GM10847 (cell line): Measurements from ENCODE around the gene SEC16A.

Experiments
- POLR2A ChIP-seq: IDR thresholded peaks from 2 replicates; pipeline ENCODE4 v1.6.1; 2011; ENCODE audit not compliant: insufficient read length; ENCODE audit errors: extremely low read depth

SEC16A gene

GRCh38 chr9:136487672-136488071, 4.8 kb upstream of the SEC16A start:
- no peak for TF ChIP-seq POLR2A

DNA sequence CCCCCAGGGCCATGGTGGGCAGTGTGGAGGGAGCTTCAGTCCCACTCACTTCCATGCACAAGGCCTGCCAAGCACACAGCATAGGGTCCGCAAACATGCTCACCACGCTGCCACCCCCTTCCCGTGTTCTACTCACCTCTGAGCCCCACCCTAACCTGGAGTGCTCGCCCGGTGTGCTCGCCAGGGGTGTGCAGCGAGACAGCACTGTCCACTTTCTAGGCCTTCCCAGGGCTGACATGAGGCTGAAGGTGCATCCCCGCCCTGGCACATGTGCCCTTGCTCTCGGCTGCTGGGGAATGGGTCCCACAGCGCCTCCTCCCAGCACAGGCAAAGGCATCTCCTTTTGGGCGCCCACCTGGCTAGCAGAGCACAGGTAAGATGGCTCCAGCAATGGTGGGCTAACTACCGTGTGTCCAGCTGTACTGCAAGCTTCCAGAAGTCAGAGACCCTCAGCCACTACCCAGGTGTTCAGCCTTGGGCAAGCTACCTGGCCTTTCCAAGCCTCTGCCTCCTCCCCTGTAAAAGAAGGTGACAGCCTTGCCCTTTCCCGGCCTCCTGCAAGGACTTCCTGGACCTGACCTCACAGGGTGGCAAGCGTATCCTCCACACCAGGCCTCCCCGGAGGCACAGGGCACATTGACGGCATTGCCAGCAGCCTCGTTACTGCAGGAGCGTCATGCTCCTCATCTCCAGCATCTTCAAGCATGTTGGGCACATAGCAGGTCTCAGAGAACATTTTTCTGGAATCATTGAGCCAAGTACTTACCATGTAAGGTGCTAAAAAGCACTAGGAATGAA, 4.2 kb upstream of the SEC16A start:
- TF ChIP-seq POLR2A, result no peak

GRCh38 chr9:136486131-136486530, 3.3 kb upstream of the SEC16A start:
- TF ChIP-seq POLR2A, result no peak

DNA sequence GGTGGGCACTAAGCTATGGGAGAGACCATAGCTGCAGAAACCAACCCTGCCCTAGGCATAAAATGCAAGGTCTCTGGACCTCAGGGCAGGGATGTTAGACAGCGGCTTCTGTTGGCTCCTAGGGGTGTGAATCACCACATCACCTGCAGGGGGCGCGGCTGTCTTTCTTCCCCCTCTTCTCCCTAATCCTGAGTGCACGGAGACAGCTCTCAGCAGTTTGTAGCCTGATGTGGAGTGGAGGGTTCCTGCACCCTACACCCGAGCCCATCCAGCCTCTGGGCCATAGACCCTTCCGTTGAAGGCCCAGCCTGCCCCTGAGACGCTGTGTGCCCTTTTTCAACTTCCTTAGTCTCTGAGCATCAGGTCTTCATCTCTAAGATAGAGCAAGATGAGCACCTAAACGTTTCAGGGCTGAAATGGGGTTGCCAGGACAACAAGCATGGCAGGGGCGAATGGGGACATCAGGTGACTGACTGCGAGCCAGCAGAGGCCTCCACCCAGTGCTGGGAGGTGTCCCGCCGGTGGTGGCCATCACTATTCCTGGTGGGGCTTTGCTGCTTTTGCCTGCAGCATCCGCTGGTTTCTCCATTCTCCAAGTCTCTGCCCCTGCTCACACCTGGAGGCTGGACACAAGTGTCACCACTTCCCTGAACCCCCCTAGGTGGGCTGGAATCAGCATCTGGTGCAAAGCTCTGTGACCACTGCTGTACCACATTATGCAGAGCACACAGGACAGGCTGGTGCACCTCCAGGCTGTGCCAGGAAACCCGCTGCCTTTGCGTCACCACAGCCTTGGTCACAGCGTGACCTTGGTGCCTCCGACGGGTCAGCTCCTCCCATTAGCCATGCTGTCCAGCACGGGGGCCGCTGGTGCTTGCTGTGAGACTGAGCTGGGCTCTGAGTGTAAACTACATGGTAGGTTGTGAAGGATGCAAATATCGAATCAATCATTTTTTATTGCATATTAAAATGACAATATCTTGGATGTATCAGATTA, 2.5 kb upstream of the SEC16A start:
- no peak for TF ChIP-seq POLR2A

DNA sequence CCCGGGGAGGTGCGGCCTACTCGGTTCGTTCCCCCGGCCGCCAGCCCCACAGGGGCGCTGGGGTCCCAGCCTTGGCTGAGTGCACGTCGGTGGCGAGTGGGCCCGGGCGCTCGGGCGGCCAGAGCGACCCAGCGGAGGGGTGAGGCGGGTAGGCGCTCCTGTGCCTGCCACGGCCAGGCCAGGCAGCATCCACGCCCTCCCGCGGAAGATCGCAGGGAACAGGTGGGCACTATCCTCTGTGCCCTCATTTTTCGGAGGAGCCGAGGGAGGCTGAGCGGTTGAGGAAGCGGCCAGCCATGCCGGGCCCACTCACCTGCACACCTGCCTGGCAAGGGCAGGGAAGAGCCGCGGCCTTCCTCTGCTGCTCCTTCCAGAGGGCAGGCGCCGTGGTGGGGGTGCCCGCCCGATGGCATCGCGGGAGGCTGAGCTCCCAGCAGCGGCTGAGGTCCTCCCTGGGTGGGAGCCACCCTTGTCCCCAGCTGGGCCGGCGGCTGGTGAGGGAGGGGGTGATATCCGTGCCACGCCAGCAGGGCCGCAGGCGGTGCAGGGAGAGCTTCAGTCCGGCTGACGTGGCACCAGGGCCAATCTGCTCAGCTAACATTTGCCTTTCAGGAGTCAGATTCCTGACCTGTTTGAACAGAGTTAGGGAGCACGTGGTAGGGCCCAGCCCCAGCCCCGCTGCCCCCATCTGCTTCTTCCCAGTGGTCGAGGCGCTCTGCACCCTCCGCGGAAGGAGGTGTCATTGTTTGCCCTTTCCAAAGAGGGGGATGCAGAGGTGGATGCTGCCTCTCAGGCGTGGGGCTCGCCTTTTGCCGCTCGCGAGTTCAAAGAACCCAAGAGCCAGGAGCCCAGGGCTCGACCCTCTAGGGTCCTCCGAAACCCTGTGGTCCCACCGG, 1.6 kb upstream of the SEC16A start:
- TF ChIP-seq POLR2A, result no peak

DNA sequence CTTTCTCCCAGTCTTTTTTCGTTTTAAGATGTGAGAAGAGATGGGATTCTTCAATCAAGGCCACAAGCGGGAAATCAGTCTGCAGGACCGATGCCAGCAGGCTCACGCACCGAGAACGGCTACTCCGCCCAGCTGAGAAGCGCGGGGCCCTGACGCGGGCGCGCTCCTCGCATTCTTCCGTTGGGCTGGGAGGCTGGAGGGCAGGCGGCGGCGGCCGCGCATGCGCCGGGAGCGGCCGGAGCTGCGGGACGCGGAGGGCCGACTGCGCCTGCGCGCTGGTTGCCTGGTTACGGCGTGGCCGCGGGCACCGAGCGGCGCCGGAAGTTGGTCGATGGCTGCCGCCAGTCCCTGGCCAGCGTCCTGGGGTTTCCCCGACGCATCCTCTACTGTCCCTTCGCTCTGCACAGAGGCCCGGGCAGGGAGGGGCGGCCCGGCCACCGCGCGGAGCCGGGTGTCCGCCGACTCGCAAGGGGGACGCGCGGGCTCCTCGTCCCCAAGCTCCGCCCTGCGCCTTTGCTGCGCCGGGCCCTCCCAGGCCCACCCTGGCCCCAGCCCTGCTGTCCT, 831 bp upstream of the SEC16A start:
- peak; percentile 45 for TF ChIP-seq POLR2A

DNA sequence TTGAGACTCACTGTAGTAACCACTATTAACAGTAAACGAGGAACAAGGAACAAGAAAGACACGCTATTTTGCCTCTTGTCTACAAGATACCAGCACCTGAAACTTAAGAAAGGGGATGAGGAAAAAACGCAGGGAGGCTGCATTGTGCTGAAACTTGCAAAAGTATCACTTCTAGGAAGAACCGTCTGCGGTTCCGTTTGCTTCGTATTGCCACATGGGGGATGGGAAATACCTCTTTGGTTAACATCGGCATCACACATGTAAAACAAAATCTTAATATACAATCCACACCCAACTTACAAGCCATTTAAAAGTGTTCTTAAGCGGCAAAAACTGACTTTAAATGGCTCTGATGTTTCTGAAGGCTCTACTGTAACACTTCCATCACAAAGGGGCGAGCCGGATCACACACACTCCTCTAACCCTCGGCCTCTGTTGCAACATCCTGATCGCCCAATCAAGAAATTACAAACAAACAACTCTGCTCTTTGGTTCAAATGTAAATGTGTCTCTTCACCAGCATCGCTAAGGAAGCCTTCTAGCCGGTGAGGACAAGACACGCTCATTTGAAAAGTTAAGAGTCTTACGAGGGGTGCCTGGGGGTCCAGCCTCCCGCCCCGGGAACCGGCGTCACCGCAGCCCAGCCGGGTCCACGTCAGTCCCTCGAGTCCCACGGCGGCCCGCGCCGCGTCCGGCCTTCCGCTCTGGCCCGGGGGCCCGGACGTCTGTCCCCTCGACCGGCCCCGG, 621 bp downstream of the SEC16A start:
- TF ChIP-seq POLR2A, result no peak

DNA sequence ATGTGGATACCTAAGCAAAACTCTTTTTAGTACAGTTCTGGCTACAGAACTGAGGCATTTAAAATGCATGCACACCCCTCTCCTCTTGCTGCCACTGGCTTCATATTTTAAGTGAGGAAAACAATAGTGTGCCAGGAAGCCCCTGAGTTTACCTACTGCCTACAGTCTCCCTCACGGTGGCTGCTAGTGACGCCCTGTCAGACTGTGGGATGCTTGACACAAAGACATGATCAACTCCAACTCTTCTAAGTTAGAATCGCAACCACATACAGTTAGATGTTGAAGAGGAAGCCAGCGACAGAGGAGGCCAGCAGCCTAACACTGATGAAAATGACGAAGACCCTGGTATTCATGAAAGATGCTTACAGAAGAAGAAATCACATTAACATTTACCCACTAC, 1.3 kb downstream of the SEC16A start:
- TF ChIP-seq POLR2A, result no peak

DNA sequence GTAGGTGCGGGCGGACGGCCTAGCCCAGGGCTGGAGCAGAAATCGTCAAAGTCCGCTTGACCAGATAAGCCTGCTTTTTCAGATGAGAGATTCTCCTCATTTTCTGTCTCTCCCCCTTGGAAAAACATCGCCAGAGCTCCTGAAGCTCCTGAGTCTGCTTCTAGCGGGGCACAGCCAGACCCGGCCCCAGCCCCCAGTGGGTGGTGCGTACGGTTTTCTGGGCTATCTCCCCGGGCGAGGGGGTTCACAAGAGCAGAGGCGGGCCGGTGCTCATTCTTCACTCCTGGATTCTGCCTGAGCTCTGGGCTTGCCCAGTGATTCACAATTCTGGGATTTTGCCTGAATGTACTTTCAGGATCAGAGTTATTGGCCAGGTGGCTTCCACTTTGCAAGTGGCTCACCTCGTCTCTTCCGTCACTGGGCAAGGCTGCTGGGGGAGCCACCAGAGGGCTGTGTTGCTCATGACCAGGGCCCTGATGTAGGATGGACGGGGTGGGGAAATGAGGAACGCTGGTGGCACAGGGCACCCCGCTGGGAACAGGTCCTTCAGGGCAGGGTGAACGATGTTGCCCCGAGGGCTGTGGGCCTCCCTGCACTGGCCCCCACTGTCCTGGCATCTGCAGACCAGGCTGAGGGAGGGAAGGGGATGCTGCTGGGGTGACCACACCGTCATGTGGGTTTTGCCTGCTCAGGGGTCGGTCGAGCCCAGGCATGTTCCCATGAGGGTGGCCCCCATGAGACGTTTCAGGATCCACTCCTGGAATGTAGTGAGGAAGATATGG, 6.3 kb downstream of the SEC16A start:
- no peak for TF ChIP-seq POLR2A

DNA sequence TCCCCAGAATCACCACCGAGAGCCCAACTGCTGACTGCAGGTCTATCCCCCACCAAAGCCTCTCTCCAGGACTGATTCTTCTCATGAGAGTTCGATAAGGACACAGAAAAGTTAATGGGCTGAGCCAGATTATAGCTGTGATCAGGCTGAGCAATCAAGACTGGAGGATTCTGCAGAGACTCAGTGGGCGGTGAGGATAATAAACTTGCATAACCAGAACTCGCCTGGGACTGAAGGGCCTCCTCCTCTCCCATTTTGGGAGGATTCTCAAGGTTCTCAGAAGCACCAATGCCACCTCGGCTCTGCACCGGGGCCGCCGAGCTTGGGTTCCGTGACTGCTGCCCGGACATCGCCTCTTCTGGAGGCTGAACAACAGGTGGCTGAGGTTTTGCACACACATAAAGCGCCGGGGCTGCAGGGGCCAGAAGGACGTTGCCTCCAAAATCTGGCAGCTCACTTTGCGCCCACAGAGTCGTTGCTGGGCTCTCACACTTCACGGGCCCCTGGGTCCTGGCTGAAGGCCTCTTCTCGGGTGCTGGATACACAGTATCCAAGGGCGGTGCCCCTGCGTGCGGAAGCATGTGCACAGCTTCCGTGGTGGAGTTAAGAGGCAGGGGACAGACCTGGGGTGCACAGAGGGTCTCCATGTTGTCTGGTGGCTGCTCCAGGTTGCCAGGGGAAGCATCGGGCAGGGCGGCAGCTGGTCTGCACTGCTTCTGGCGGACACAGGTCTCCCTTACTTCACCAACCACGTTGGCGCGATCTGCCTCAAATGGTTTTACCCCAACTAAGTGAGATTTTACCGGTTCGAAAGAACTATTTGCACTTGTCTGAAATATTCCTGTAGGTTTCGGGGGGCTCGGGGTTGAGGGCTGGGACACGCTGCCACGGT, 7.6 kb downstream of the SEC16A start:
- no peak for TF ChIP-seq POLR2A

GRCh38 chr9:136474021-136474640, 8.7 kb downstream of the SEC16A start:
- no peak for TF ChIP-seq POLR2A

- TF ChIP-seq POLR2A, result no peak
Observed at GRCh38 chr9:136473354-136473721, 9.5 kb downstream of the SEC16A start.
